GM18502 (cell line): ENCODE results near the gene UBC.
"Not testable (repeated sequence)": the region's sequence is repeated elsewhere in the genome, so short reads cannot be mapped to it uniquely, and the experiment has no call there.

Experiments used
- ATAC-seq: cut with Tn5 transposase; IDR thresholded peaks from one replicate; pipeline ENCODE4 v1.9.1; 2021; ENCODE audit warnings: mild to moderate bottlenecking; ENCODE audit not compliant: unreplicated experiment, poor library complexity

UBC gene

GRCh38 chr12:124893792-124894516 lies 20.5 kb downstream of the UBC start:
- ATAC-seq, result peak; percentile 64

GRCh38 chr12:124888260-124888659 lies 26.2 kb downstream of the UBC start:
- no peak for ATAC-seq

DNA sequence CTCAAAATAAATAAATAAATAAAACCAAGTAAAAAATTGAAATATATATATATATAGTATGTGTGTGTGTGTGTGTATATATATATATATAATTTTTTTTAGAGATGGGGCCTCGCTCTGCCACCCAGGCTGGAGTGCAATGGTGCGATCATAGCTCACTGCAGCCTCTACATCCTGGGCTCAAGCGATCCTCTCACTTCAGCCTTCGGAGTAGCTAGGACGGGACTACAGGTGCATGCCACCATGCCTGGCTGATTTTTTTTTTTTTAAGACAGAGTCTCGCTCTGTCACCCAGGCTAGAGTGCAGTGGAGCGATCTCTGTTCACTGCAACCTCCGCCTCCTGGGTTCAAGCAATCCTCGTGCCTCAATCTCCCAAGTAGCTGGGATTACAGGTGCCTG lies 26.7 kb downstream of the UBC start:
- ATAC-seq, result not testable (repeated sequence)

DNA sequence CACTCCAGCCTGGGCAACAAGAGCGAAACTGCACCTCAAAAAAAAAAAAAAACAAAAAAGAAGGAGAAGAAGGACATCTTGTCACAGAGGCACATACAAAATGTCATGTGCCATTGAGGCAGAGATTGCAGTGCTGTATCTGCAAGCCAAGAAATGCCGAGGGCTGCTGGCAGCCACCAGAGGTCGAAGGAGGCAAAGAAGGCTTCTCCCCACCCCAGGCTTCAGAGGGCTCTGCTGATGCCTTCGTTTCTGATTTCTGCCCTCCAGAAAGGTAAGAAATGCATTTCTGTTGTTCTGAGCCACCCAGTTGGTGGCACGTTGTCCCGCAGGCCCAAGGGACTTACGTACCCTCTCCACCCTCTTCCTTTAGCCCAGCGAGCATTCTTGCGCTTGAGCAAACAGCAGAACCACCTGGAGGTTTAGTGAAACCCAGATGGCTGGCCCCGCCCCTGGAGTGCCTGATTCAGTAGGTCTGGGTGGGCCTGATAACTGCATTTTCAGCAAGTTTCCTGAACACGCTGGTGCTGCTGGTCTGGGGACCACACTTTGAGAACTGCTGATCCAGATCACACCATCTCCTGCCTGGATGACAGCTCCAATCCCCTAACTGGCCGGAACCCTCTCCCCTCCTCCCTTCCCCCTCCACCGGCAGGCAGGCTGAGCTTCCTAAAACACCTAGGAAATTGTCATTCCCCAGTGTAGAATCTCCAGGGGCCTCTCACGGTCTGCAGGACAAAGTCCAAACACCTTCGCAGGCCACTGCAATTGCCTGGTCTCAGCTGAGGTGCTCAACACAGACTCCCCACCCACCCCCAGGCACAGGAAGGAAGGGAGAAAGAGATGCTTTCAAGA lies 29.6 kb downstream of the UBC start:
- ATAC-seq, result peak; percentile 89

DNA sequence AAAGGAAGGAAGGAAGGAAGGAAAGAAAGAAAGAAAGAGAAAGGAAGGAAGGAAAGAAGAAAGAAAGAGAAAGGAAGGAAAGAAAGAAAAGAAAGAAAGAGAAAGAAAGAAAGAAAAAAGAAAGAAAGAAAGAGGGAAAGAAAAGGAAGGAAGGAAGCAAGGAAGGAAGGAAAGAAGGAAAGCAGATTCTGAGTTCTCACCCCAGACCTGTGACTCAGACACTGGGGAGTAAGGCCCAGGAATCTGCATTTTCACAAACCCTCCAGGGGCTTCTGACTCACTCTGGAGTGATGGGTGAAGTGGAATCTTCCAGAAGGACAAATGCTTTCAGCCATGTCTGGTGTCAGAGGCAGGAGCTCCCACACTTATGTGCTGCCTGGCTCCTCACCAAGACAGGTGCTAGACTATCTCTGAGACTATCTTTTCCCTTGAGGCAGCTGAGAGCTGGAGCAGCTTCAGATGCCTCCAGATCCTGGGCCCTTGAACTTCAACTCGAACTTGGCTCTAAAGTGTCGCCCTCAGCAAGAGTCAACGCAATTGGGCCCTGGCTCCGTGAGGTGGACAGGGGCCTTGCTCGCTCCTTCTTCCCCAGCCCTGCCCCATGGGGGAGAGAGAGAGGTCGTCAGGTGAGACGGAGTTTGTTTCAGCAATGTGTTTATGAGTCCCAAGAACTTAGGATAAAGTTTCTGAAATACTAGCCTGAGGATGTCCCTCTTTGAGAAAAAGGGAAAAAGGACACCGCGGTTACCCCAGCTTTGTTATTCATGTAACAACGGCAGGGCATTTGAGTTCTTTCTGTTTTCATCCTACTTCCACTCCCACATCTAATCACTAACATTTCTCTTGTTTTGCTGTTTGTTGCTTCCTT lies 31.0 kb downstream of the UBC start:
- ATAC-seq, result no peak

GRCh38 chr12:124881123-124881522 lies 33.3 kb downstream of the UBC start:
- no peak for ATAC-seq

DNA sequence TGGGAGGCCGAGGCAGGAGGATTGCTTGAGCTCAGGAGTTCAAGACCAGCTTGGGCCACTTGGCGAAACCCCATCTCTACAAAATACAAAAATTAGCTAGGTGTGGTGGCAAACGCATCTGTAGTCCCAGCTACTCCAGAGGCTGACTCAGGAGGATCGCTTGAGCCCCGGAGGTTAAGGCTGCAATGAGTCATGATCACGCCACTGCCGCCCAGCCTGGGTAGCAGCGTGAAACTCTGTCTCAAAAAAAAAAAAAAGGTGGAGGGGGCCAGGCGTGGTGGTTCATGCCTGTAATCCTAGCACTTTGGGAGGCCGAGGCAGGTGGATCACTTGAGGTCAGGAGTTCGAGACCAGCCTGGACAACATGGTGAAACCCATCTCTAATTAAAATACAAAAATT lies 34.1 kb downstream of the UBC start:
- ATAC-seq, result not testable (repeated sequence)

DNA sequence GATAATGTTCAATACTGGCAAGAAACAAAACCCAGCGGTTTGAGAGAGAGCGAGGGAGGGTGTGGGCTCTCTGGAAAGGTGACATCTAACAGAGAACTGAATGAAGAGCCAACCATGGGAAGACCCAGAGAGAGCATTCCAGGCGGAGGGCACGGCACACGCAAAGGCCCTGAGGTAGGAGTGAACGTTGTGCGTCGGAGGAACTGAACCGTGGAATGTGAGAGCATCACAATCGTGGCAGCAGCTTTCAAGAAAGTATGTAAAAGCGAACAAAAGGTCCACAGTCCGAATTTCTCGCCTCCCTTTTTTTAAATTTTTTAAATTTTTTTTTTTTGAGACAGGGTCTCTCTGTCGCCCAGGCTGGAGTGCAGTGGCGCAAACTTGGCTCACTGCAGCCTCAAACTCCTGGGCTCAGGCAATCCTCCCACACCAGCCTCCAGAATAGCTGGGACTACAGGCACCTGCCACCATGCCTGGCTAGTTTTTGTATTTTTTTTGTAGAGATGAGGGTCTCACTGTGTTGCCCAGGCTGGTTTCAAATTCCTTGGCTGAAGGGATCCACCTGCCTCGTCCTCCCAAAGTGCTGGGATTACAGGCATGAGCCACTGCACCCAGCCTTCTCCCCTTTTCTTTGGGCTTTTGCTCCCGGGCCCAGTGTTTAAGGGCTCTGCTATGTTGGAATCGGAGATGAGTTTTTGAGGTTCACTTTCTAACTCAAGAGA lies 35.5 kb downstream of the UBC start:
- ATAC-seq, result no peak

- no peak for ATAC-seq
Observed at GRCh38 chr12:124877423-124877822, 37.0 kb downstream of the UBC start.

DNA sequence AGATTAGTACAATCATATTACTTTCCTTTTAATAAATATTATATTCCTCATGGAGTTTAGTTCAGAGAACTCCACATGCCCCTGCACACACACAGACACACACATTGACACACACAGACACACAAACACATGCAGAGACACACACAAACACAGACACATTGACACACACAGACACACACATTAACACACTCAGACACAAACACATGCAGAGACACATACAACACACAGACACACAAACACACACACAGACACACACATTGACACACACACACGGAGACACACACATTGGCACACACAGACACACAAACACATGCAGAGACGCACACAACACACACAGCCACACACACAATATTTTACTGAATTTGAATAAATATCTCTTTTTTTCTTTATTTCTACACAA lies 38.3 kb downstream of the UBC start:
- ATAC-seq, result no peak

DNA sequence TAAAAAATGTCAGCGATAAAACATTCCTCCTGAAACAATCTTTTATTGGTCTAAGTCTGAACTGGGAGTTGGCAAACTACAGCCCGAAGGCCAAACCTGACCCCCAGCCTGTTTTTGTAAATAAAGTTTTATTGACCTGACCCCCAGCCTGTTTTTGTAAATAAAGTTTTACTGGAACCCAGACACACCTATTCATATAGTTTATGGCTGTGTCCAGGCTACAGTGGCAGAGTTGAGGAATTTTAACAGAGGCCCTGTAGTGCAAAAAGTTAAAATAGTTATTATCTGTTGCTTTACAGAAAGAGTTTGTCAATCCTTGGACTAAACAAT lies 38.7 kb downstream of the UBC start:
- no peak for ATAC-seq

DNA sequence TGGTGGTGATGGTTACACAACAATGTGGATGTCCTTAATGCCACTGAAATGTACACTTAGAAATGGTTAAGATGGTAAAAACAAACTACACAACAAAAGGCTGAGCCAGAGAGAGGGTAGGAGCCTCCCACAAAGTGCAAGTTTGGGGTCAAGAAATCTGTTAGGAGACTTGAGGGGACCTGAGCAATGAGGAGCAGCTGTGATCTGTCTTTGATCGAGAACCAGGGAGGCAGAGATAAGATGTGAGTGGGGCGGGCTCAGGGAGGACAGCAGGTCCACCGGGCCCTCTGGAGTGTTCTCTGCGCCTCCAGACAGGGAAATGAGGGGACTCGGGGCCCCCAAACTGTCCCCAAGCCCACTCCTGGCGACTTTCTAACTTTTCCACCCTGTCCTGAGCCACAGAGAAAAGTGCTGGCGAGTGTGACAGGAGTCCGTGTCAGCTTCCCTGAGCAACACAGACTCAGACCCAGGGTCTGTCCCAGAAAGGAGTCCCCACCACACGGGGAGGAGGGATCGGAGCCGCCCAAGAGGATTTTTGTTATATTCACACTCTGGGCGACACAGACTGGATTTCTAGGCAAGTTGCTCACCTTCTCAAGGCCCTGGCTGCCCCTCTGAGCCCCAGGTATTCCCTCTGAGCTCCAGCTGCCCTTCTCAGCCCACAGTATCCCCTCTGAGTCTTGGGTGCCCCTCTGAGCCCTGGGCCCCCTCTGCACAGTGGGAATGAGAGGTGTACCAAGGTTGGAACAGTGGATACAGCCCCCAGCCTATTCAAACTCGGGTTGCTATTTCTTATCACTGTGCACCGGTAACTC lies 39.3 kb downstream of the UBC start:
- no peak for ATAC-seq

- no peak for ATAC-seq
Observed at GRCh38 chr12:124874188-124874587, 40.3 kb downstream of the UBC start.

GRCh38 chr12:124872068-124872719 lies 42.3 kb downstream of the UBC start:
- ATAC-seq, result no peak

GRCh38 chr12:124871297-124871696 lies 43.2 kb downstream of the UBC start:
- no peak for ATAC-seq

DNA sequence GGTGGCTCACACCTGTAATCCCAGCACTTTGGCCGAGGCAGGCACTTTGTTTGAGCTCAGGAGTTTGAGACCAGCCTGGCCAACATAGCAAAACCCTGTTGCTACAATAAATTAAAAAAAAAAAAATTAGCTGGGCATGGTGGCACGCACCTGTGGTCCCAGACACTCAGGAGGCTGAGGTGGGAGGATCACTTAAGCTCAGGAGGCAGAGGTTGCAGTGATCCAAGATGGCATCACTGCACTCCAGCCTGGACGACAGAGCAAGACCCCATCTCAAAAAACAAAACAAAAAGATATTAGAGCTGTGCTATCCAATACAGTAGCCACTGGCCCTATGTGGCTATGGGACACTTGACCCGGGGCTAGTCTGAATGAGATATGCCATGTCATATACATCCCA lies 43.9 kb downstream of the UBC start:
- no peak for ATAC-seq

GRCh38 chr12:124869059-124869665 lies 45.3 kb downstream of the UBC start:
- no peak for ATAC-seq

DNA sequence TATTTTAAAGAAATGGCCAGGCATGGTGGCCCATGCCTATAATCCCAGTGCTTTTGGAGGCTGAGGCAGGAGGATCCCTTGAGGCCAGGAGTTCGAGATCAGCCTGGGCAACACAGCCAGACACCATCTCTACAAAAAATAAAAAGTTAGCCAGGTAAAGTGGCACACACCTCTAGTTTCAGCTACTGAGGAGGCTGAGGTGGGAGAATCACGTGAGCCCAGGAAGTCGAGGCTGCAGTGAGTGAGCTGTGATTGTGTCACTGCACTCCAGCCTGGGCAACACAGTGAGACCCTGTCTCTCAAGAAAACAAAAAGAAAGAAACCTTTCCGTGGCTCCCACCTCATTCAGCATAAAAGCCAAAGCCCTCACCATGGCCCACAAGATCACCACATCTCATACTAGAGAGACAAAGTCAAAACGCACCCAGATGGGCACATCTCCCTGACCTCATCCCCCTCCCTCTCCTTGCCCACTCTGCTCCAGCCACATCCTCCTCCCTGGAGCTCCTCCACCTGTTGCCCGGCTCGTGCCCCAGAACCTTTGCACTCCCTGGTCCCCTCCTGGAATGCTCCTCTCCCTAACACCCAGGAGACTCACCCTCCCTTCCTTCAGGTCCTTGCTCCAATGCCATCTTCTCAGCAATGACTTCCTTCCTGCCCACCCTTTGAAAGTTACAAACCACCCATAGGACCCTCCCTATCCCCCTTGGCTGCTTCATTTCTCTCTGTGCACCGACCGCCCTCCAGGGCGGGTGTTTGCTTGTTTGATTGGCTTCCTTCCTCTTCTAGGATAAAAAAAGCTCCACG lies 46.0 kb downstream of the UBC start:
- no peak for ATAC-seq
